Embryonic facial prominence (tissue), 1 donor: ENCODE results near the gene LHFPL2.

Experiments used
- DNase-seq: peaks from one replicate; pipeline ENCODE4 v3.0.0-alpha.2; 2016; ENCODE audit errors: extremely low spot score

Gene LHFPL2

GRCh38 chr5:78545406-78545805 lies 103.2 kb downstream of the LHFPL2 start:
- DNase-seq = no peak

GRCh38 chr5:78544561-78545201 lies 103.9 kb downstream of the LHFPL2 start:
- DNase-seq = peak; percentile 42

- no peak for DNase-seq
These were observed 104.7 kb downstream of the LHFPL2 start for GRCh38 chr5:78543916-78544315.

GRCh38 chr5:78543292-78543691 lies 105.3 kb downstream of the LHFPL2 start:
- DNase-seq = no peak

- DNase-seq = no peak
These were observed 106.2 kb downstream of the LHFPL2 start for GRCh38 chr5:78542321-78542840.

- DNase-seq = no peak
These were observed 107.4 kb downstream of the LHFPL2 start for GRCh38 chr5:78541086-78541654.

GRCh38 chr5:78540335-78541085 lies 108.1 kb downstream of the LHFPL2 start:
- DNase-seq = no peak

GRCh38 chr5:78538240-78538850 lies 110.2 kb downstream of the LHFPL2 start:
- DNase-seq = no peak

- peak; percentile 40 for DNase-seq
These were observed 110.8 kb downstream of the LHFPL2 start for GRCh38 chr5:78537821-78538220.

- no peak for DNase-seq
These were observed 111.2 kb downstream of the LHFPL2 start for GRCh38 chr5:78537411-78537810.

GRCh38 chr5:78536661-78537196 lies 111.8 kb downstream of the LHFPL2 start:
- DNase-seq = no peak

GRCh38 chr5:78534905-78535200 lies 113.7 kb downstream of the LHFPL2 start:
- no peak for DNase-seq

GRCh38 chr5:78534148-78534904 lies 114.2 kb downstream of the LHFPL2 start:
- DNase-seq = no peak

GRCh38 chr5:78533356-78533755 lies 115.2 kb downstream of the LHFPL2 start:
- DNase-seq = no peak

GRCh38 chr5:78530342-78531096 lies 118.1 kb downstream of the LHFPL2 start:
- no peak for DNase-seq

GRCh38 chr5:78527925-78528324 lies 120.6 kb downstream of the LHFPL2 start:
- DNase-seq = no peak

GRCh38 chr5:78527054-78527859 lies 121.3 kb downstream of the LHFPL2 start:
- DNase-seq = no peak

- no peak for DNase-seq
These were observed 122.5 kb downstream of the LHFPL2 start for GRCh38 chr5:78526049-78526525.

GRCh38 chr5:78523314-78524193 lies 125.0 kb downstream of the LHFPL2 start:
- DNase-seq = no peak
